ENCODE measurements around the gene MLXIP. TPM values are rescaled to one million over a fixed set of nuclear protein-coding genes. Genes with fewer than 3 reads are reported as not detected.
"Not testable (repeated sequence)": the region's sequence is repeated elsewhere in the genome, so short reads cannot be mapped to it uniquely, and the experiment has no call there.

MLXIP gene
- total and polyA plus RNA-seq, 2 experiments from 2014 or later, result 6.4 to 7.4 TPM

DNA sequence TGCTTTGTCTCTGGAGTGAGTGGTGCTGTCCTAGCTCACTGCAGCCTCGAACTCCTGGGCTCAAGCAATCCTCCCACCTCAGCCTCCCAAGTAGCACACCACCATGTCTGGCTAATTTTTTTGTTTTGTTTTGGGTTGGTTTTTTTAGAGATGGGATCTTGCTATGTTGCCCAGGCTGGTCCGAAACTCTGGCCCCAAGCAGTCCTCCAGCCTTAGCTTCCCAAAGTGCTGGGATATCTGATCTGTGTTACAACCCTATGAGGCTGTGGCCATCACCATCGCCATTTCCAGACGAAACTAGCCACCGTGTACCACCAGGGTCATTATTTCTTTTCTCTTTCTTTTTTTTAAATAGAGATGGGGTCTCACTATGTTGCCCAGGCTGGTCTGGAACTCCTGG lies 92.8 kb downstream of the MLXIP start:
- Histone ChIP-seq H3K79me2 (ENCODE audit: insufficient read depth) (no peaks in the 10 kb centered on the region), H3K9me3 (ENCODE audit: low read depth) (no peaks in the 10 kb centered on the region), H3K27ac (no peak overlapping the region), H4K20me1 (ENCODE audit: insufficient read depth) (no peaks in the 10 kb centered on the region), H3K9me2 (ENCODE audit: insufficient read depth) (no peaks in the 10 kb centered on the region), H3K4me1 (ENCODE audit: insufficient read depth) (no peaks in the 10 kb centered on the region), H3K9ac (no peak overlapping the region), H3K27me3 (replicated peaks; ENCODE audit: insufficient read depth) (peaks cover 5% of the 10 kb centered on the region), H3F3A (ENCODE audit: insufficient read depth) (no peaks in the 10 kb centered on the region), H3K4me3 (no peak overlapping the region), H2AFZ (no peak overlapping the region), H3K4me2 (ENCODE audit: unreplicated experiment) (no peak overlapping the region), H3K36me3 (ENCODE audit: low read depth) (no peaks in the 10 kb centered on the region)
- DNase-seq, result no peak
- in situ Hi-C loops (cut with MboI), result no loop called here
- TF ChIP-seq EZH2phosphoT487 (IDR thresholded peaks at IDR 0.05; ENCODE audit: insufficient read depth, low read depth) (no peak), EZH2 (IDR thresholded peaks at IDR 0.05; ENCODE audit: insufficient read depth, poor library complexity, severe bottlenecking) (no peak)
- 41 to 57% methylated on average over 5 of the region's 5 CpGs for WGBS, 2 experiments (ENCODE audit: low coverage in 1 of 2, low lambda C conversion rate in 2 of 2, missing lambda C conversion rate in 2 of 2)

DNA sequence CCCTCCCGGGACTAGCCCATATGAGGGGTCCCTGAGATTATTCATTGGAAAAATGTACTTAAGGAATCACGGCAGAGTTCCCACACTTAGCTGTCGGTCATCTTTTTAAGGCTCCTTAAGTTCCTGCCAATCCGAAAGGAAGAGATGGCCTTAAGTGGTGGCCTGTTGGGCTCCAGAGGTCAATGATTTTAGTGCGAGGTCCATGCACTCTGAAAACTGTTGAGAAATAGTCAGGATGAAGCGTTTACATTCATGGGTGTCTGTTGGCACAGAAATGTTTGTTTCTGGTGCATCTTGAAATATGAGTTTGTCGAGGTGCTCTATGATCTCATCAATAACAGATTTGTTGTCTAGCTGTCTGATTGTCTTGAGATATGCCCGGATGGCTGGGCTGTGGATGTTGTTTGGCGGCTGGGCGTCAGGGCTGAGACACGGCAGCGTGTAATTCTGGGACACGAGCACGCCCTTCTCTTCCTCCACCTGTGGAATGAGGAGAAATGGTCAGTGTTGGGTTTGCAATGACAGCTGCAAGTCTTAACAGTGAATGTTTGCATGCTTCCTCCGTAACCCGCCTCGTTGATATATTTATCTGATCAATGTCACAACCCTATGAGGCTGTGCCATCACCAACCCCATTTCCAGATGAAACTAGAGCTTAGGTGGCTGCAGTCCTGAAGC lies 93.8 kb downstream of the MLXIP start:
- H2AFZ ChIP-seq, result no peak overlapping the region
- H3K9ac ChIP-seq, result no peak overlapping the region
- H3K9me3 ChIP-seq (ENCODE audit: low read depth), result no peaks in the 10 kb centered on the region
- in situ Hi-C loops (cut with MboI), result no loop called here
- no peak overlapping the region for H3K27ac ChIP-seq
- H4K20me1 ChIP-seq (ENCODE audit: insufficient read depth), result no peaks in the 10 kb centered on the region
- H3F3A ChIP-seq (ENCODE audit: insufficient read depth), result no peaks in the 10 kb centered on the region
- H3K4me1 ChIP-seq (ENCODE audit: insufficient read depth), result no peaks in the 10 kb centered on the region
- H3K79me2 ChIP-seq (ENCODE audit: insufficient read depth), result no peaks in the 10 kb centered on the region
- no peak for TF ChIP-seq EZH2 (IDR thresholded peaks at IDR 0.05; ENCODE audit: insufficient read depth, poor library complexity, severe bottlenecking)
- no peak for TF ChIP-seq EZH2phosphoT487 (IDR thresholded peaks at IDR 0.05; ENCODE audit: insufficient read depth, low read depth)
- no peak overlapping the region for H3K4me2 ChIP-seq (ENCODE audit: unreplicated experiment)
- 73 to 75% methylated on average over 17 of the region's 17 CpGs for WGBS, 2 experiments (ENCODE audit: low coverage in 1 of 2, low lambda C conversion rate in 2 of 2, missing lambda C conversion rate in 2 of 2)
- no peaks in the 10 kb centered on the region for H3K36me3 ChIP-seq (ENCODE audit: low read depth)
- peaks cover 5% of the 10 kb centered on the region for H3K27me3 ChIP-seq (replicated peaks; ENCODE audit: insufficient read depth)
- no peak overlapping the region for H3K4me3 ChIP-seq
- no peak for DNase-seq
- no peaks in the 10 kb centered on the region for H3K9me2 ChIP-seq (ENCODE audit: insufficient read depth)

DNA sequence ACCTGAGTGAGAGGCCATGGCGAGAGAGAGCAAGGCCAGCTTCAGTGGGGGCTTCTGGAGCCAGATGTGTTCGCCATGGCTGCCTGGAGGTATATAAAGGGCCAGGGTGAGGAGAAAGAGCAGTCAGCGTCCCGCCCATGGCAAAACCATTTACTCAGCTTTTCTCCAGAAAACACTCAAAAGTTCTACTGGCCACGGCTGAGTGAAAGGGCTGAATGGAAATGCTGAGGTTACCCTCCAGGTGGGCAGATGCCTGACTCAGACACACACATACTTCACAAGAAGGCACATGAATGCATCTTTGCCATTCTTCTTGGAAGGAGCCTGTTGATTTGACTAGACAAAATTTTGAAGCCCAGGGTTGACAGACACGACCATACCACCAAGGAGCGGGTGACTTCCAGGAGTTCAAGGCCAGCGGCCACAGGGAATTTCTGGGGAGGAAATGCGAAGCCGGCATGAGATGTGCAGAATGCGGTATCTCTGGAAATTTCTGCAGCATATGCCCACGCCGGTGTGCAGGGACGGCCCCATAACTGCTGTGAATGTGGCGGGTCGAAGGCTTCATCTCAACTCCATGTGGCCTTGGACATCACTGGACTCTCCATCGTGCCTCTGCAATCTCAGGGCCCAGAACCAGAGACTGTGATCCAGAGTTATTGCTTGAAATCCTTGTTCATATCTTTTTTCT lies 95.7 kb downstream of the MLXIP start, which contains the start of gene IL31:
IL31 (minus strand) TSS at position 67 of the 691 bp plus-strand sequence; CDS start at position 18, 49 bp downstream.
- DNase-seq, result no peak
- no peak for TF ChIP-seq EZH2phosphoT487 (IDR thresholded peaks at IDR 0.05; ENCODE audit: insufficient read depth, low read depth)
- no peak for TF ChIP-seq EZH2 (IDR thresholded peaks at IDR 0.05; ENCODE audit: insufficient read depth, poor library complexity, severe bottlenecking)
- WGBS, 2 experiments (ENCODE audit: low coverage in 1 of 2, low lambda C conversion rate in 2 of 2, missing lambda C conversion rate in 2 of 2), result 72 to 81% methylated on average over 17 of the region's 17 CpGs
- Histone ChIP-seq H3F3A (ENCODE audit: insufficient read depth) (no peaks in the 10 kb centered on the region), H4K20me1 (ENCODE audit: insufficient read depth) (no peaks in the 10 kb centered on the region), H3K9ac (no peak within 1 kb of the TSS), H3K4me2 (ENCODE audit: unreplicated experiment) (no peak within 1 kb of the TSS), H2AFZ (no peak within 1 kb of the TSS), H3K79me2 (ENCODE audit: insufficient read depth) (no peaks in the 10 kb centered on the region), H3K9me2 (ENCODE audit: insufficient read depth) (no peaks in the 10 kb centered on the region), H3K4me3 (no peak within 1 kb of the TSS), H3K9me3 (ENCODE audit: low read depth) (no peaks in the 10 kb centered on the region), H3K36me3 (ENCODE audit: low read depth) (no peaks in the 10 kb centered on the region), H3K27ac (no peak within 1 kb of the TSS), H3K27me3 (replicated peaks; ENCODE audit: insufficient read depth) (peaks cover 5% of the 10 kb centered on the region), H3K4me1 (ENCODE audit: insufficient read depth) (no peaks in the 10 kb centered on the region)
- in situ Hi-C loops (cut with MboI), result no loop called here

DNA sequence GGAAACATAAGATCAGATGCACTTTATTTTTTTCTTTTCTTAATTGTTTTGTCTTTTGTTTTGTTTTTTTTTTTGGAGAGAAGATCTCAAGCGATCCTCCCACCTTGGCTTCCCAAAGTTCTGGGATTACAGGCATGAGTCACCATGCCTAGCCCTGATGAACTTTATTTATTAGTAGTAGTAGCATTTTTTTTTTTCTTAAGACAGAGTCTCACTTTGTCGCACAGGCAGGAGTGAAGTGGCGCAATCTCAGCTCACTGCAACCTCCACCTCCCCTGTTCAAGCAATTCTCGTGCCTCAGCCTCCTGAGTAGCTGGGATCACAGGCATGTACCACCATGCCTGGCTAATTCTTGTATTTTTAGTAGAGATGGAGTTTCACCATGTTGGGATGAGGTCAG lies 97.9 kb downstream of the MLXIP start:
- H3K27ac ChIP-seq; H2AFZ ChIP-seq; H3K79me2 ChIP-seq (ENCODE audit: insufficient read depth); H3K4me1 ChIP-seq (ENCODE audit: insufficient read depth); H3K36me3 ChIP-seq (ENCODE audit: low read depth); H3F3A ChIP-seq (ENCODE audit: insufficient read depth); DNase-seq; H3K4me2 ChIP-seq (ENCODE audit: unreplicated experiment); H3K27me3 ChIP-seq (replicated peaks; ENCODE audit: insufficient read depth); in situ Hi-C loops (cut with MboI); H3K9me3 ChIP-seq (ENCODE audit: low read depth); H3K9me2 ChIP-seq (ENCODE audit: insufficient read depth); H3K9ac ChIP-seq; H3K4me3 ChIP-seq; H4K20me1 ChIP-seq (ENCODE audit: insufficient read depth): not testable (repeated sequence)
- 89 to 95% methylated on average over 4 of the region's 4 CpGs for WGBS, 2 experiments (ENCODE audit: low coverage in 1 of 2, low lambda C conversion rate in 2 of 2, missing lambda C conversion rate in 2 of 2)

Measured in GM23248 (cell line).